COLO829 (cell line): ENCODE data around the gene DCUN1D4.
"Not testable (repeated sequence)": the region's sequence is repeated elsewhere in the genome, so short reads cannot be mapped to it uniquely, and the experiment has no call there.

Experiments
- DNase-seq: peaks from one replicate; pipeline ENCODE4 v3.0.0; 2012; ENCODE audit warnings: low spot score

Gene DCUN1D4

GRCh38 chr4:51855270-51855669 lies 12.3 kb downstream of the DCUN1D4 start:
- DNase-seq, result no peak

GRCh38 chr4:51855751-51856150 lies 12.8 kb downstream of the DCUN1D4 start:
- DNase-seq, result no peak

GRCh38 chr4:51858605-51859202 lies 15.8 kb downstream of the DCUN1D4 start:
- no peak for DNase-seq

GRCh38 chr4:51859476-51860031 lies 16.6 kb downstream of the DCUN1D4 start:
- DNase-seq, result no peak

GRCh38 chr4:51862199-51862598 lies 19.2 kb downstream of the DCUN1D4 start:
- DNase-seq, result no peak

GRCh38 chr4:51862781-51863180 lies 19.8 kb downstream of the DCUN1D4 start:
- no peak for DNase-seq

GRCh38 chr4:51865717-51866116 lies 22.8 kb downstream of the DCUN1D4 start:
- DNase-seq, result no peak

- DNase-seq, result no peak
Measured at GRCh38 chr4:51866835-51867234, 23.9 kb downstream of the DCUN1D4 start.

- DNase-seq, result no peak
Measured at GRCh38 chr4:51867689-51868448, 24.9 kb downstream of the DCUN1D4 start.

- DNase-seq, result no peak
Measured at GRCh38 chr4:51868449-51868847, 25.5 kb downstream of the DCUN1D4 start.

GRCh38 chr4:51870441-51871188 lies 27.7 kb downstream of the DCUN1D4 start:
- no peak for DNase-seq

GRCh38 chr4:51872283-51872997 lies 29.5 kb downstream of the DCUN1D4 start:
- DNase-seq, result no peak

- DNase-seq, result no peak
Measured at GRCh38 chr4:51874551-51874950, 31.6 kb downstream of the DCUN1D4 start.

GRCh38 chr4:51878431-51878830 lies 35.5 kb downstream of the DCUN1D4 start:
- no peak for DNase-seq

GRCh38 chr4:51880016-51880915 lies 37.3 kb downstream of the DCUN1D4 start:
- no peak for DNase-seq

GRCh38 chr4:51884055-51884454 lies 41.1 kb downstream of the DCUN1D4 start:
- no peak for DNase-seq

GRCh38 chr4:51884606-51885005 lies 41.7 kb downstream of the DCUN1D4 start:
- no peak for DNase-seq

GRCh38 chr4:51885363-51885762 lies 42.4 kb downstream of the DCUN1D4 start:
- DNase-seq, result peak; percentile 39

- DNase-seq, result no peak
Measured at GRCh38 chr4:51890760-51891159, 47.8 kb downstream of the DCUN1D4 start.

- not testable (repeated sequence) for DNase-seq
Measured at GRCh38 chr4:51893402-51893801, 50.4 kb downstream of the DCUN1D4 start.

GRCh38 chr4:51894059-51894645 lies 51.2 kb downstream of the DCUN1D4 start:
- peak; percentile 70 for DNase-seq
